ENCODE data around the gene HNRNPA1L2.
"Not testable (repeated sequence)": the region's sequence is repeated elsewhere in the genome, so short reads cannot be mapped to it uniquely, and the experiment has no call there.

HNRNPA1L2 gene

DNA sequence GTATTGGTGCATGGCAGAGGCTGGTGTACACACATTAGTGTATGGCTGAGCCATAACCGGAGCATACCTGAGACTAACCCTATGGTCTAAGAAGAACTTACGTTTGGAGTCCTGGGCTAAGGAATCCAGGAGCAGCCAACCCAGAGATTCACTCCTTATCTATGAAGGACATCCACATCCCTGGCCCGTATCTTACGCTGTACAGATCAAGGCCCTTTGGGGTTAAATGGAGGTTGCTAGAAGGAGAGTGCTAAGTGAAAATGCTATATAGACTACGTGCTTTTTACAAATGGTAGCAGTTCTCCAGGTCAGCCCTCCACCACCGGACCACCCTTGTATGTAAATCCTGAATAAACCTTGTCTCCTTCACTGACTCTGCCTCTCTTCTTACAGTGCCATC, 8.5 kb downstream of the HNRNPA1L2 start:
- no peak for DNase-seq

DNA sequence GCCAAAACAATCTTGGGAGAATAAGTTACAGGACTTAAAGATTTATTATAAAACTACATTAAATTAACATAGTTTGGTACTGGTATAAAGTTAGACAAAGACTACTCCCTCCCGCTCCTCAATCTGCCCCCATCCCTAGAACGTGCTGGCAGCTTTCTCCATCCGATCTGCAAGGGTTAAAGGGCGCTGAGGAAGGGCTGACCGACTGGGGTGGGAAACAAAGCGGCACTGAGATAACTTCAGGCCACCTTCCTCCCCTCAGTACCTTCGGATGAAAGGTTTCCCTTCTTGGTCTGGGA, 9.6 kb downstream of the HNRNPA1L2 start:
- no peak for DNase-seq

DNA sequence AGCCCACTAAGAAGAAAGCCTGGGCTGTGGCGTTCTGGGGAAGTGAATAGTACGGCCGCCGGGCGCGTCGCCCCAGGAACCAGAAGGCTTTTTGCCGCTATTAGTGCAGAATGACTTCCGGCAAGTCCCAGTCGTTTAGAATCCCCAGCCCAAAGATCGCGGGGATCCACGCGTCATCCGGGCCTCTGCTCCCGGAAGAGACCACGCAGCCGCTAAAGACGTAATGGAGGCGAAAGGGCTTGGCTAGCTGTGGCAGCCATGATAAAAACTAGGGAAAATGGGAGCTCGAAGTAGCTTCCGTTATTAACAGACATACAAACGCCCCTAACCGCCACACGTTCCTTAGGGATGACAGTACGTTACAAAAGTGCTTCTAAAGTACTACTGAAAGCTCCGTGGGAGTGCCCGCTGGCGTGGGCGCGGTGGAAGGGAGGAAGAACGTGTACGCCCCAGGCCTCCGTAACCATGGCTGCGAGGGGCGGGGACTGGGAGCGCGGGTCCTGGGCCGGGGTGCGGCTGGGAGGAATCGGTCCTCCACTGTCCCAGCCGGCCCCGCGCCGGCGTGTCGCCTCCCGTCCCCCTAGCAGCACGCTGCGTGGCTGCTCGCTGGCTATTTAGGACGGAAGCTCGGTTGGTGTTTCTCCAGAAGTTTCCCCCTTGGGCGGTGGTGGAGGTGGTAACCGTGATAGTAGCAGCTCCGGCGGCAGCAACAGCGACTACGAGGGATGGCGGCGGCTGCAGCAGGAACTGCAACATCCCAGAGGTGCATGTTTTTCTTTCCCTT, 10.2 kb downstream of the HNRNPA1L2 start, which contains the start of gene SUGT1:
SUGT1 (plus strand) TSS at position 641 of the 784 bp plus-strand sequence; CDS start at position 726, 85 bp downstream.
- peak; percentile 94 for DNase-seq

DNA sequence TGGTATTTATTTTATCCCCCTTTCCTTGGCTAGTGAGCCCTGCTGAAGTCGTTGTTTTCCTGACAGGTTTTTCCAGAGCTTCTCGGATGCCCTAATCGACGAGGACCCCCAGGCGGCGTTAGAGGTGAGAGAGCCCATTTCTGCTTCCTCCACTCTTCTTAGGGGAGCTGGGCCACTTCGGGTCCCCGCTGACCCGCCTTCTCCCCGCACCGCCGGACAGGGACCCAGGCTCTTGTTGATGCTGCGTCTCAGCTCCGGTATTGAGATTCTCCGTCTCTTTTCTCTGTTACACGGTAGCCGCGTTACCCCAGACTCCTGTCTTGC, 10.7 kb downstream of the HNRNPA1L2 start:
- DNase-seq: no peak

DNA sequence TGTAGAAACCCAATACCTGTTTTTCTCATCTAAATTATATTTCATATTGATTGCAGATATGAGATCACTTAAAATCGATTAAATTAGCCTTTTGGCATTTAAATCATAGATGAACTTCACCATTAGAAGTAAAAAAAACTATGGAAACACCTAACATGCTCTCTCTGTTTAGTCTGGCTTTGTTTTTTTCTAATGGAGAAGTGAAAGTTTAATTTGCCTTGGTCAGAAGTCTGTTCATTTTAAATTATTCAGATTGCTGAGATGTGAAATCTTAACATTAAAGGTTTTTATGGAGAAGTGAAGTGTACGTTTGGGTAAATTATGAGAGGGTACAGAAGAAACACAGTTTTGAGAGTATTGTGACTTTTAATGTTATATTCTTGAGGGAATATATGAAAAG, 17.1 kb downstream of the HNRNPA1L2 start:
- no peak for DNase-seq

DNA sequence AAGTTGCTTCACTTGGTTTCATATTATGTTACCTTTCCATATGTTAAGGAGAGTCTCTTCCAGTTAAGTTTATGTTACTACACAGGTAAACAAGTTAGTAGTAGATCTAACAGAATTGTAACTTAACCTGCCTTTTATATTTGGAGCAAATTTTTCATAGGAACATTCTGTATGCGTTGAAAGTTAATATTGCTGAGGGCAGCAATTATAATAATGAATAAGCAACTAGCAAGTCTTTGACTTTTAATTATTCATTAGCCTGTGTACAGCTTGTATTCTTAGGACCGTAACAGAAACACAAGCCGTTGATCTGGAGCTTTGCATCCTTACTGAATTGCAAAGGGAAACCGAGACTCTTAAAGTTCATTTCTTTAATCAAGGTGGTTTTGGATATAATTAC, 22.0 kb downstream of the HNRNPA1L2 start:
- no peak for DNase-seq

DNA sequence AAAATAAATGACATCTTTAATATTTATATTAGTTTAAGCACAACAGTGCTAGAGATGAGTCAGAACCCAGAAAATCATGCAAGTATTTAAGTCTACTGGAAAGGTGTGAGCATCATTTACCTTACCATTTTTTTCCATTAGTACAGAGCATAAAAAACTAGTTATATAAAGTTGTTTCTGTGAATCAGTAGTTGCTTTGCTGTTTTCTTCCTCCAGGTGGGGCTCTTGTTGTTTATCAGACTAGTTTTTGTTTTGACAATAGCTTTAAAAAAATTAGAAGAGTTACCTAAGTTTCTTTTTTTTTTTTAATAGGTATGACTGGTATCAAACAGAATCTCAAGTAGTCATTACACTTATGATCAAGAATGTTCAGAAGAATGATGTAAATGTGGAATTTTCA, 23.1 kb downstream of the HNRNPA1L2 start:
- peak; percentile 39 for DNase-seq

DNA sequence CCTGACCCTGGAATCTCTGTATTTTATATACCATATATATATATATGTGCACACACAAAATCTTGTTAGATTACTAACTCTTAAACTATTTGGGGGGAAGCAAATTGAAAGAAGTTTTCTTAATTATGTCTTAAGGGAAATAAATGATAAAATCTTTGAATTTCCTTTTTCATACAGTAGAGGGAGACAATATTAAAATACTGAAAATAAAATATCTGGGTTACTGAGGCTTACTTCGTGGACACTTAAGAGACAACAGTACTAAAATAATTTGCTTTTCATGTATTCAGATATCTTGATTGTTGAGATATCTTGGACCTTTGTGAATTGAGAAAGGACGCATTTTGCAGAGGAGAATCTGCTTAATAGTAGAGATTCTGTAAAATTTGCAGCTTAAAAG, 27.4 kb downstream of the HNRNPA1L2 start:
- no peak for DNase-seq

DNA sequence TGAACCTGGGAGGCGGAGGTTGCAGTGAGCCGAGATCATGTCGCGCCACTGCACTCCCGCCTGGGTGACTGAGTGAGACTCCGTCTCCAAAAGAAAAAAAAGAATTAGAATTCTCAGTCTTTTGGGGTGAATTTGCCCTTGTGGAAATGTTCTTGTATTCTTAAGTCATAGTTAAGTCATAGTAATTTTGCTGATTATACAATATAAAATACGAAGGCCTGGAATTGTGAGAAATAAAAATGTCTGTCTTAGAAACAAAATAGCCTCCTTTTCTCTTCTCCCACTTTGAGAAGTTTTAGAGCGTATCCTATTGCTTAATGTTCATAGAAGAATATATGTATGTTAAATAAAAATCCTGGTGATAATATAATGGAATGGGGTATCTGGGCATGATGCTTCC, 28.5 kb downstream of the HNRNPA1L2 start:
- DNase-seq: no peak

DNA sequence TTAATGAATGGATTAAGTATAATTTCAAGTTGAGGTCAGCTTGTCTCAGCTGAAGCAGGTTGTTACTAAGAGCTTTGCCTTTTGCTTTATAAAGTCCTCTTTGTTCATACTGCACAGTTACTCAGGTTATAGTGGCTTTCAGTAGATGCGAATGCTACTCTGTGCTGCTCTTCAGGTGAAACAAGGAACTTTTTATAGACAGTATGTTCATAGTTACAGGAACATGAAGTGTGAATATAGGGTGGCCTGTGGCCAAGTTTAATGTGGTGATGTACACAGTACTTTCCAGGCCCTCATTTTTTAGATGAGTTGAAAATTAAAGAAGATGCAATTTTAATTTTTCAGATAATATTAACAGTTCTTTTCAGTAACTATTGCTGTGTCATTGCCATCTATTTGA, 31.2 kb downstream of the HNRNPA1L2 start:
- no peak for DNase-seq

DNA sequence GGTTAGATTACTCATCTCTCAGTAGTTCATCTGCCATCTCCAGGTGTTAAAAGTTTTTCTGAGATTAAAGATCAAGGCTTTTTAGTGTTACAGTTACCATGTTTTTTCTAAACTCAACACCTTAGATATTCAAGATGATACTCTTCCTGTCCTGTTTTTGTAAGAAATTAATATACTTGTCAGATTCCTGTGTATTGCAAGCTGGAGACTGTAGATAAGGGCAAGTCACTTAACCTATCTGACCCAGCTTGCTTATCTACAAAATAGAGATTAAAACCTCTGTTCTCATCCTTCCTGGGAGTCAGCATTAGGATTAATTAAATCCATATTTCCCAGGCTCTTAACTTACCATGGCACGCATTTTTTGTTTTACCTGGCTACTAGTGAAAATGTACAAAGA, 35.6 kb downstream of the HNRNPA1L2 start:
- DNase-seq: no peak

DNA sequence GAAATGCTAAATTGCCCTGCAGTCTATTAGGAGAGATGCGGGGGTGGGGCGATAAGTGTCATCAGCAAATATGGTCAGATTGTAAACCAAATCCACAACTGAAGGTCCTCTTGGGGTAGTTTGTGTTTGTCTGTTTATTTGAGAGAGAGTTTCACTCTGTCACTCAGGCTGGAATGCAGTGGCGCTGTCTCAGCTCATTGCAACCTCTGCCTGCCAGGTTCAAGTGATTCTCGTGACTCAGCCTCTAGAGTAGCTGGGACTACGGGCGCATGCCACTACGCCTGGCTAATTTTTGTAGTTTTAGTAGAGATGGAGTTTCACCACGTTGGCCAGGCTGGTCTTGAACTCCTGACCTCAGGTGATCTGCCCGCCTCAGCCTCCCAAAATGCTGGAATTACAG, 43.6 kb downstream of the HNRNPA1L2 start:
- DNase-seq: not testable (repeated sequence)

DNA sequence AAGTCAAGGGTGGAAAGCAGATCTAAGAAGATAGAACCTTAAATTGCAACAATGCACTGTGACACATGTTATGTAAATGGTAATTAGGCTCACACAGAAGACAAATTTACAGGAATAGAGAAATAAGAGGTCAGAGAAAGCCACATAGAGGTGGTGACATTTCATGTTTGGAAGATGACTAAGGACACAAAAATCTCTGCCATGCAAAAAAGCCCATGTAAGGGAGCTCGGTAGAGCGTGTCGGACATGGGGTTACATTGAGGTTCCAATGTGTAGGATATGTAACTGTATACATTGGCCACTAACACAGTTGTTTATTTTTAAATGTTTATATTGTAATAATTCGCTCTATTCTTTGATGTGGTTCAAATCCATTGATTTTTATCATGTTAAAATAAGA, 44.1 kb downstream of the HNRNPA1L2 start:
- DNase-seq: no peak
